Femur (tissue), 1 donor: ENCODE data around the gene CFP.

Source experiments
- DNase-seq: peaks from one replicate; pipeline ENCODE4 v3.0.0-alpha.2; 2017

The CFP gene

DNA sequence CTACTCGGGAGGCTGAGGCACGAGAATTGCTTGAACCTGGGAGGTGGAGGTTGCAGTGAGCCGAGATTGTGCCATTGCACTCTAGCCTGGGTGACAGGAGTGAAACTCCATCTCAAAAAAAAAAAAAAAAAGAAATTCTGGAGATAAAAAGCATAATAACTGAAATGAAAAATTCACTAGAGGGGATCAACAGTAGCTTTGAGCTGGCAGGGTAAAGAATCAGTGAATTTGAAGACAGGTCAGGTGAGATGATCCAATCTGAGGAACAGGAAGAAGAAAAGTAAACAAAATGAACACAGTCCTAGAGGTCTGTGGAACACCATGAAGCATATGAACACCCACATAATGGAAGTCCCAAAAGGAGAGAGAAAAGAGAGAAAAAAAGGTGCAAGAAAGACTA is 32.5 kb downstream of the CFP start:
- no peak for DNase-seq

DNA sequence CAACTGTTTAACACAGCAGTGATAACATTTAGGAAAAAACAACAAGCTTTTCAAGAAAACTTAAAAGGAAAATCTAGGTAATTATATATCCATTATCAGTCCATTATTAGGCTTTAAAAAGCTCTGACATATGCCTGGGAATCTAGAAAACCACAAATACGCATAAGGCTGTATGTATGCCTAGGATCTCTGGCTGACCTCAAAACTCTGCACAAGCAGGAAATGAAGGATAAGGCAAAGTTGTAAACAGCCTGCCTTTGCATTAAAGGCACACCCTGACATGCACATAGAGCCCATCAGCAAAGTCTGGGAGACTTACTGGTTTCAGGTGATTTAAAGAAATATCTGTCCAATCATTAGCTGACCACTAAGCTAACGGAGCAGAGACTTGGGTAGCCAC is 33.5 kb downstream of the CFP start:
- DNase-seq: no peak

DNA sequence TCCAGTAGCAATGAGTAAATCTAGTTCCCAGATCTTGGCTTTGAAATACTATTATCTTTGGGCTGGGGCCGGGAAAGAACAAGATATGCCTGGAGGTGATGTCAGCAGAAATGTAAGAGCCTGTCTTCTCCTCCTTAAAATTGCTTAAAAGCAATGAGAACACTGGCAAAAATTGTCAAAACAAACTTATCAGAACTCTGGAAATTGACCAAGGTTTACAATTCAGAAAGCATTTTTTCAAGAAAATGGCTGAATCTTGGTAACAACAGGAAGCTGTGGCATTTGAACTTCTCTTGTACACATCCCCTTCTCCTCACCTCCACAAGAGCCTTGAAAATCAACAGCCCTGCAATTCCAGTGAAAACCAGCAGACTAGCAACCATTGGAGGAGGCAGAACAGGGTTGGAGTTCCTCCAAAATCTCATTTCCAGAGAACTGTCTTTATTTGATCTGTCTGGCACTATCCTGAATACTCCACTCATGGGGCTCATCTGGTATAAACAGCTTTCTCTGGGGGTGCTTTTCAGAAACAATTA is 33.9 kb downstream of the CFP start:
- DNase-seq: no peak

DNA sequence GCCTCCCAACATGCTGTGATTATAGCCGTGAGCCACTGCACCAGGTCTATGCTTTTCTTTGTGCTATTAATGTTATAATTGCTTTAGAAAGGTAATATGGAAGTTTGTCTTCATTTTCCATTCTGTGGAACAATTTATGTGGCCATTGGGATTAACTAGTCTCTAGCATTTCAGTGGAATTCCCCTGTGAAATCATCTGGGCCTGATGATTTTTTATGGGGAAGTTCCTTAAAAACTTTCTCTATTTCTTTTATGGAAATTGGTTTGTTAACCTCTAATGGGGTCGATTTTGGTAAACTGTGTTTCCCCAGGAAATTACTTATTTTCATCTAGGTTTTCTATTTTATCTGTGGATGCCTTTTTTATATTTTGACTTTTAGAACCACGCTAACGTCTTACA is 36.2 kb downstream of the CFP start:
- DNase-seq: no peak

DNA sequence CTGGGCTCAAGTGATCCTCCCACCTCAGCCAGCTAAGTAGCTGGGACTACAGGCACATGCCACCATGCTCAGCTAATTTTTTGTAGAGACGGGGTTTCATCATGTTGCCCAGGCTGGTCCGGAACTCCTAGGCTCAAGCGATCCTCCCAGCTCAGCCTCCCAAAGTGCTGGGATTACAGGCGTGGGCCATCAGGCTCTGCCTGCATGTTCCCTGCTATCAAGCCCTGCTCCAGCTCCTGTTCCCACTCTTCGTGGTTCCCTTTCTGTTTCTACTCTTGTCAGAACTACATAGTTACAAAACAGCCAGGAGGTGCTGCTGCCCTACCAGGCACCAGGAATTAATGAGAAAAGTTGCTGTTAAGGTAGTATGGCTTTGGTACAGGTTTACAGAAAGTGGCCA is 38.7 kb downstream of the CFP start:
- DNase-seq: no peak

DNA sequence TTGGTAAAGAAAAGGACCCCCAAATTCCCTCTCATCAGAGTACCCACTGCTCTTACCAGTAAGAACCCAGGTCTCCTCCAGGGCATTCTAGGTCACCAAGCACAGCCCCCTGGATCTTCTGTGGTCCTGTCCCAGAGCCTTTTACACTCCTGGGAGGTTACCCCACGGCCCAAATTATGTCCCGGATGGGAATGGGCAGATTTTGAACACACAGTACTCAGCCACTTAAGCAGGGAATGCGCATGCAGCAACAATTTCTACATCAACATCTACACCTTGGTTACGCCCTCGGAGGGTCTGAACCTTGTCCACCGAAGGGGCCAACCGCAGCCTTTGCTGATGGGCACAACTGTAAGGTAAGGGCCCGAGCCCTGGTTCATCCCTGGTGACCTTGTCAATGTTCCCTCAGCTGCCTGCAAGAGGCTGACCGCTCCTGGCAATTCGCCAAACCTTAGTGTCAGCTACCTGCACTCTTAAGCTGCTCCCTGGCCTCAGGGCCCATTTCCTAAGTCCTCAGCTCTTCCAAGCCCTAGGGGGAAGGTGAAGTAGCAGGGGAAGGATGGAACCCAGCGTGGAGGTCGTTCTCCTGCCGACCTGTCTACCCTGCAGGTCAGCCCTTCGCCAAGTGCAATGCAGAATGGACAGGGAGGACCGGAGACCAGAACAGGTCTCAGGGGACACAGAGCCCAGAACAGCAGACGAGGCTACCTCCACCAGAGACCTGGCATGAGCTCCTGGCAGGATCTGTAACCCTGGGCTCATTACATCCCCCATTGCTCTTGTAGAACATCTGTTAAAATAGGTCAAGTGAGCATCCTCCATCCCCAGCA is 41.6 kb downstream of the CFP start:
- DNase-seq: no peak

DNA sequence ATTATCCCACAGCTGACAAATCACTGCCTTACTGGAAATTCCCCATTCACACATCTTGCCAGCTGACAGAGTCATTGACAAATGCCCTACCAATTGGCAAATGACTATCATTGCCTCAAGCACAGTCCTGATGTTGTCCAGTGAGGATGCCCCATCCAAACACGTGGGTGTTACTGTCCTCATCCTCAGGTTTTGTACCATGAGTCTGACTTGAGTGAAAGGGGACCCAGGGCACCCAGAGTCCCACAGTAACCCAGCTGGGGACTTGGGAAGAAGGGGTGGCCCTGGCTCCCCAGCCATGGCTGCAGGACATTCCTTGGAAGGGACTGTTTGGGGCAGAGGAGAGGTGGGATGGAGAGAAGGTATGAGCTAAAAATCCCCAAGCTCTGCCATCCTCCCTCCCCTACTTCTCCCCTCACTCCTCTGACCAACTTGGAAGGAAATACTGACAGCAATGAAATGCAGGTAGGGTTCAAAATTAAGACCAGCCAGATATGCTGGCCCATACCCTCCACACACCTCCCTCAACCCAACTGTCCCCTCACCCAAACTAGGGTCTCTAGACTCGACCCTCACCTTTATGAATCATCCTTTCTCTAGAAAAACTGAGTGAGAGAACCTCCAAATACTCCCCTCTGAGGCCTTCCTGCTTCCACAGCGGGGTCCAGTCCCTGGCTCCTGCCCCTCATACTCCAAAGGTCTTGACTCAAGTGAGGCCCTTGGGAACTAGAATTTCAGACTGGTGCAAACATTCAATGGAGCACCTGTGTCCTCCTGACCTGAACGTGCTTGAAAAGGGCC is 42.4 kb downstream of the CFP start:
- DNase-seq: no peak

DNA sequence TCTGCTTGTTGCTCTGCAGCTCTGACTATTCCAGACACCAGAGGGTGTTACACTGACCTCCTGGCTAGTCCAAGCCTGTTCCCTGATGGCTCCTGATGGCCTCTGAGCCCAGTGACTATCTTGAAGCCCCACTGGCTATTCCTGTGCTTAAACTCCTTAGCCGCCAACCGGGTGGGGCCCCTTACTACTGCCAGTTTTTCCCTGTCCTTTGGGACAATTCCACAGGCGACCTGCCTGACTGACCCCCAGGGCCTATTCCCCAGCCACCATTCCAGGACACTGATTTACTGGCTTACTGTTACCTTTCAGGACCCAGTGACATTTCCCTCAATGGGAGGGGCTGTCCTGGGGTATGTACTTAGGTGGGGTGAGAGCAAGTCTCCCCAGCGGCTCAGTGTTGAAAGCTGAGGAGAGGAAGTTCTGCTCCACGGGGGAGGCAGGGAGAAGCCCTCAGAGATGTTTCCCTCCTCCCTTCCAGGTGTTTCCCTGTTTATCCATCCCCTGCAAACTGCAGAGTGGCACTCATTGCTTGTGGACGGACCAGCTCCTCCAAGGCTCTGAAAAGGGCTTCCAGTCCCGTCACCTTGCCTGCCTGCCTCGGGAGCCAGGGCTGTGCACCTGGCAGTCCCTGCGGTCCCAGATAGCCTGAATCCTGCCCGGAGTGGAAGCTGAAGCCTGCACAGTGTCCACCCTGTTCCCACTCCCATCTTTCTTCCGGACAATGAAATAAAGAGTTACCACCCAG is 43.5 kb downstream of the CFP start:
- no peak for DNase-seq

DNA sequence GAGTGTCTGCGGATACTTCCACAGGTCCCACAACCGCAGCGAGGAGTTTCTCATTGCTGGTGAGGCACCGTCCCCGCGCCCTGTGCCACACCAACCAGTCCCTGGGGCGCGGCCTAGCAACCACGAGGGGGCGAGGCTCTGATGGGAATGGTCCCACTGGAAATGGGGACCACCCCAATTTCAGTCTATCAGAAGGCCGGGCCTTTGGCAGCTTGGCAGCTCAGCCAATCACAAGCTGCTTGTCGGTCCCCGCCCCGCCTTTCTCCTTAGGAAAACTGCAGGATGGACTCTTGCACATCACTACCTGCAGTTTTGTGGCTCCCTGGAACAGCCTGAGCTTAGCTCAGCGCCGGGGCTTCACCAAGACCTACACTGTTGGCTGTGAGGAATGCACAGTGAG is 44.5 kb downstream of the CFP start:
- DNase-seq: no peak

DNA sequence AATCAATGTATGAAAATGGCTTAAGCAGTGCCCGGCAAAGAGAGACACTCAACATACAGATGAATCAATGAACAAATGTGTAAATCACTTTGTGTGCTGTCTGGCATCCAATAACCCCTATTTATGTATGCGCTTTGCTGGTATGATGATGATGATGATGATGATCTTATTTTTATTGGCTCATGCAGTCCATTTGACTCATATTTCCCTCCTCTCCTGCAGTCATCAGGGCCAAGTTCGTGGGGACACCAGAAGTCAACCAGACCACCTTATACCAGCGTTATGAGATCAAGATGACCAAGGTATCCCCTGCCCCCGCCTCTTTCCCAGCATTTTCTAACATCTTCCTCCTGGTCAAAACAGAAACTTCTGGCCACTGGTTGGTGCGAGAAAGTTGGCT is 45.0 kb downstream of the CFP start:
- DNase-seq: no peak

DNA sequence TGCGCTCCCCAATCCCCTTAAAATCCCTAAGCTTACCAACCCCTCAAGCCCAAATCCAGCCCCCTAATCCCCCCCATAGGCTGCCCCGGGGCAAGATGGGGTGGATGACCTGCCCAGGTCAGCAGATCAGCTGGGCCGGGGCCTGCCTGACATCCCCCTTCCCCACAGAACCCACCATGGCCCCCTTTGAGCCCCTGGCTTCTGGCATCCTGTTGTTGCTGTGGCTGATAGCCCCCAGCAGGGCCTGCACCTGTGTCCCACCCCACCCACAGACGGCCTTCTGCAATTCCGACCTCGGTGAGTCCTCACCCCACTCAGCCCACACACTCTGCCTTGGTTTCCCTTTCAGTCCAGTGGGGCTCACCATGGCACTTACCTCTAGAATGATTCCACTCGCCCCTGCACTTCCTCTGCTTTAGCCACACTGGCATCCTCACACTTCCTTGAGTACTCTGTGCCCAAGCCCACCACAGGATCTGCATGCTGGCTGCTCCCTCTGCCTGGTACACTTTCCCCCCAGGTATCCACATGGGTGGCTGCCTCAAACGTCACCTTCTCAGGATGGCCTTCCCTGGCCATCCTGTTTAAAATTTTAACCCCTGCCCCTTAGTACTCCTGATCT is 46.4 kb downstream of the CFP start:
- DNase-seq: no peak

DNA sequence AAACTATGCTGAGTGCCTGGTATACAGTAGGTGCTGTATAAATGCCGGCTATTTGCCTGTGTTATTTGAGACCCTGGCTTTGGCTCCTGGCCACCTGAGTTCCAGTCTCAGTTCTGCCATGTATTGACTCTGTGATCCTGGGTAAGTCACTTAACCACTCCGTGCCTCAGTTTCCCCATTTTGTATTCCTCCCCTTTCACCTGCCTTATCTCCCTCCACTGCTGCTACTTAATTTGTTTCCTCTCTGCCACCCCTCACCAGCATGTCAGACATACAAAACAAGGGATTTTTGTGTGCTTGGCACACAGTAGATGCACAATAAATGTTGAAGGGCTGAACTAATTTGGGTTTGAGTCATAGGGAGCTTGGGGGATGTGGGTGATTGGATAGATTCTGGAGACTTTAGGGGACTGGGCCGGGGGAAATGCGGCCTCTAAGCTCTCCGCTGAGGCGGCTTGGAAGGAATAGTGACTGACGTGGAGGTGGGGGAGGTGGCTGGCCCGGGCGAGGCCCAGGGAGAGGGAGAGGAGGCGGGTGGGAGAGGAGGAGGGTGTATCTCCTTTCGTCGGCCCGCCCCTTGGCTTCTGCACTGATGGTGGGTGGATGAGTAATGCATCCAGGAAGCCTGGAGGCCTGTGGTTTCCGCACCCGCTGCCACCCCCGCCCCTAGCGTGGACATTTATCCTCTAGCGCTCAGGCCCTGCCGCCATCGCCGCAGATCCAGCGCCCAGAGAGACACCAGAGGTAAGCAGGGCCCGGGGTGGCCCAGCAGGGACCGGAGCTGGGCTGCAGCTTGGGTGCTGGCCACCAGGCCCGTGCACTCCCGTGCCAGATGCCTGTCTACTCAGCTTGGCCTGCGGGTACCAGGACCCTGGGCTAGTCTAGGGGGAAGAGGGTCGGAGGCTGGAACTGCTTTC is 47.7 kb downstream of the CFP start, which contains the start of gene TIMP1:
TIMP1 (plus strand) TSS at position 706 of the 917 bp plus-strand sequence. CDS start 980 bp downstream, outside the sequence.
- peak; percentile 95 for DNase-seq

DNA sequence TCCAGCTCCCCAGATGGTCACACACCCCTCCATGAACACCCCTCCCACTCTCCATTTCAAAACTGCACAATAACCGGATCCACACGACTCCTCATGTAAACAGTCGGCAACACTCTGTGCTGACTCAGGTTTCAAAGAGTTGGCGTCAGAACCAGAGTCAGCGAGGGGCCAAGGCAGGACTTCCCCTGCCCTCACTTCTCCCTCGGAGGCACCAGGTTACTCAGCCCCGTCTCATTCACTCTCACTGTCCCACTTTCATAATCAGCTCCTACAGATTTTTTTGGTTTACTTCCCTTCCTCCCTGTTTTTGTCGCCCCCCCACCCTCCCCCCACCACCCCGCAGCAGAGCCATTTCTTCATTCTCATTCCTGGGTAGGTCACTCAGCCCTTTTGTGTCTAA is 50.2 kb downstream of the CFP start:
- no peak for DNase-seq

DNA sequence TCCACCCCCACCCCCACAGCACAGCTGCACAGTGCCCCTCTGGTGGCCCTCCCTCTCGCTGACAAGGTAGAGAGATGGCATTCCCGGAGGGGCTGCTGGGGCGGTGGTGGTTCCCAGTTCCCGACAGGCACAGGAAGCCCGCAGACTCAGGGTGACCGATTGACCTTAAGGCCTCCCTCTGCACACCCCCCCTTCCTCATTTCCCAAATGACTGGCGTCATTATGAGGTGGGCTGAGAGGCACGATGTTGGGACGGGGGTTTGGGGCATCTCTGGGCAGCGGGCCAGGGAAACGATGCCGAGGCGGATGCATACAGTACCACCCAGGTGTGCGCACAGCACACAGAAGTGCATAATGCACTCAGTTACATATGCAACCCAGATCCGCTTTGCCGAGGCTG is 51.0 kb downstream of the CFP start:
- no peak for DNase-seq

DNA sequence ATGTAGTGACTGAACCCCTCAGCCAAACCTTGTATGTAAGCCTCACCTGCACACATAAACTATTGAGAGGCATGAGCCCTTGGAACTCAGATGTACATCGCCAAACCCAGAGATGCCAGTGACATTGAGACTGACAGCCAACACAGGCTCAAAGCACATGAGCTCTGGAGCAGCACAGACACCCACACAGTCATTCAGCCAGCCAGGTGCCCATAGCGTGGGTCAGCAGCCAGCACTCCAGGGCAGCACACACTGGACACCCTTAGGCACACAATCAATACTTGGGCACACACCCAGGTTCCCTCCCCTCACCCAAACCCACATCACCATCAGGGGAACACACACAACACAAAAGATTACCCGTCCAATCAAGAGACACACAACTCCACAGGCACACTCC is 51.8 kb downstream of the CFP start:
- no peak for DNase-seq

DNA sequence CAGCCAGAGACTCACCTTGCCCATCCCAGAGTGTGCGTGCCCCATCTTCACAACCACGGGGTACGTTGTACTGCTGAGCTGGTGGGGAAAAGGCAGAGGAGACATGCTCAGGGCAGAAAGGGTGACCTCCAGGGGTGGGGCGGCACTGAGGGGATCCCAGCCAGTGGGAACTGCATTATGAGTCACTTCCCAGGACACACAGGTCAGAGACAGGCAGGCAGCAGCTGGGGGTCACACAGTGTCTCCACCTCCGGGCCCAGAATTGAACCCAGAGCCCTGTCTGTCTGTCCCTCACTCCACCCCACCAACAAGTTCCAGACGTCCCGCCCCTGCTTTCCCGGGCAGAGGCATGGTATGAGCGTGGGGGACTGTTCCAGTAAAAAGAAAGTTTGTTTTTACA is 52.3 kb downstream of the CFP start:
- no peak for DNase-seq

DNA sequence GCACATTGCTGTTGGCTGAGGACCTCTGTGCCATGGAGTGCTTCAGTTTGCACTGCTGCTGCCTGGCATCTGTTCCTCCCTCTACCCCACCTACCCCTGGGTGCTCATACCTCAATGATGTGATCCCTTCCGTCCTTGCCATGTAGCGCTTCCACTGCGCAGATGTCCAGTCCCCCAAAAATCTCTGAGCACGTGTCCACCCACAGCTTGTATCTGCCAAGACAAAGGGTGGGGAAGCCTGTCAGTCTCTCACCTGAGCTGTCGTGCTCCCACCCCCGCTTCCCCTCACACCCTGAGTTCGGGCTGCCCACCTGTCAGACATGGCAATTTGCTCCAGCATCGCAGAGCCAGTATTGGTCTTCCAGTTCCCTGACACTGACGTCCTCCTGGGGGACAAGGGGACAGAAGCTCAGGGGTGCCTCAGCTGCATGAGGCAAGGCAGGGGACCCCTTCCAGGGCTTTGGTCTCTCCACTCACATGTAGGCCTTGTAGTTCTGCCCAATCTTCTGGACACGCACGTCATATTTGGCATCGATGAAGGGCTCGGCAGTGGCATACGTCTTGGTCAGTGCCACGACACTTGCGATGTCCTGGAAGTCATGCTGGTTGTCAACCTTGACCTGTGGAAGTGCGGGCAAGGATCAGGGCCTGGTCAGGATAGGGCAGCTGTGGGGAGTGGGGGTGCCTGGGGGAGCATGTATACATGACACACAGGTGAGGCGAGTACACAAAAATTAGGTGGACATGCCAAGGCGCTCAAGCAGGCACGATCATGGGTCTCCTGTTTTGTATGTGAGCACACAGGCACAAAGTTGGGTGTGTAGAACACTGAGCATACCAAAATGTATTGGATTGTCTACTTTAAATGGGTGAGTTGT is 53.5 kb downstream of the CFP start:
- DNase-seq: no peak

DNA sequence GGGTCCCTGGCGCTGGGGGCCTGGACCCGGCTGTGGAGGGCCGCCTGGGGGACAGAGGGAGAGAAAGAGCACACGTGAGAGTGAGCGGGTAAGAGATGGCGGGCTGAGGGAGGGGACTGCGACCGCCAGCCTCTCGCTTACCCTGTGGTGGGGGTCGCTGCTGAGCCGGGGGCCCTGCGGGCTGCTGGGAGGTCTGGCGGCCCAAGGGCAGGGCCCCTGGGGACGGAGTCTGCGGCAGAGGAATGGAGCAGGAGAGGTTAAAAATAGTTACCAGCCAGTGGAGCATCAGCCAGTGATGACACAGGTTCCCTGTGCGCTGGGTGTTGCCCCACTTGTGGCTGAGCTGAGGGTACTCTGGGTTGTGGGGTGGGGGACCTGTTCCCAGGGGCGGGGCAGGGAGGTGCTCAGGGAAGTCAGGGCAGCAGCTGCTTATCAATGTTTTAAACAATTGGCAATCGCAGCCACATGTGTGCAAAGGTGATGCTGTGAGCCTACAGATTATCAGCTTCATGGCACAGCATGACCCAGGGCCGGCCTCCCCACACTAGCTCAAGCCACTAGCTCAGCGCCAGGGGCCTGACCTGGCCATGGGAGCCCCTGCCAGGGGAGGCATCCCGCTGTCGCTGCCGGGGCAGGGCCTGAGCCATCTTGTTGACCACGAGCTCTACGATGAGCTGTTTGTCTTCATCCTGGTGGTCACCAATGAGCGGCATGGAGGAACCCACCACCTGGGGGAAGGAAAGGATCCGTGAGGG is 55.0 kb downstream of the CFP start:
- DNase-seq: no peak

DNA sequence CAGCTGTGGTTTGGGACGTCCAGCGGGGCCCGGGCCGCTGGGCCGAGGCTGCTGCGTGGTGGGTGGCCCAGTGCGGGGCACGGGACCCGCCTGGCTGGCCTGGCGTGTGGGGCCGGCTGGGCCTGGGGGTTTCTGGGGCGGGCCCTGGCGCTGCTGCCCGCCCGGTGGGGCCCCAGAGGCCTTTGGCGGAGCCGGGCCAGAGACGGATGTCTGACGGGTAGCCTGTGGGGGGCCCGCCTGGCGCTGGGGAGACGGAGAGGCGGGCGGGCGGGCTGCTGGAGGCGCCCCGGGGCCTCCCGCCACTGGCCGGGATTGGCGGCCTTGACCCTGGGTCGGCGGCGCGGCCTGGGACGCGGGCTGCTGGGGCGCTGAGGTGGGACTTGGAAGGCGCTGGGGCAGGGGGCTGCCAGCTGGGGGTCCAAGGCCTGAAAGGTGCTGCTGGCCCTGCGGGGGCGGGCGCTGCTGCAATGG is 55.6 kb downstream of the CFP start:
- peak; percentile 48 for DNase-seq
